RWPE2 (cell line): ENCODE measurements around the gene CASKIN2.

ENCODE experiments used
- ATAC-seq: fragments of 200-7000 bp; cut with Tn5 transposase; 3 replicates; pipeline ENCODE4 v1.9.1; 2021; ENCODE audit warnings: low read depth
- DNase-seq: peaks from one replicate; pipeline ENCODE4 v3.0.0-alpha.2; 2020; ENCODE audit warnings: low spot score
- H3K27ac ChIP-seq: fragments of 450-650 bp; 2 replicates; pipeline ENCODE4 v1.5.1; 2017; ENCODE audit warnings: mild to moderate bottlenecking; ENCODE audit not compliant: poor library complexity, severe bottlenecking
- H3K27me3 ChIP-seq: fragments of 250-450 bp; sonication (Bioruptor Pico); 2 replicates; pipeline ENCODE4 v1.5.1; 2021; ENCODE audit warnings: mild to moderate bottlenecking, moderate library complexity; ENCODE audit not compliant: insufficient read depth, poor library complexity, severe bottlenecking
- H3K36me3 ChIP-seq: fragments of 250-450 bp; sonication (Bioruptor Pico); 2 replicates; pipeline ENCODE4 v1.5.1; 2020; ENCODE audit warnings: low read depth, mild to moderate bottlenecking, moderate library complexity
- H3K4me1 ChIP-seq: fragments of 250-450 bp; sonication (Bioruptor Pico); 2 replicates; pipeline ENCODE4 v1.5.1; 2021; ENCODE audit warnings: mild to moderate bottlenecking, moderate library complexity; ENCODE audit not compliant: insufficient read depth, poor library complexity, severe bottlenecking
- H3K4me3 ChIP-seq: fragments of 250-450 bp; sonication (Bioruptor Pico); 2 replicates; pipeline ENCODE4 v1.5.1; 2021; ENCODE audit warnings: mild to moderate bottlenecking, moderate library complexity; ENCODE audit not compliant: severe bottlenecking
- H3K9me3 ChIP-seq: fragments of 250-450 bp; sonication (Bioruptor Pico); 2 replicates; pipeline ENCODE4 v1.5.1; 2021; ENCODE audit warnings: mild to moderate bottlenecking, moderate library complexity; ENCODE audit not compliant: severe bottlenecking
- TF ChIP-seq, protein P1 (sequence below): fragments of 450-650 bp; IDR thresholded peaks from one replicate; pipeline ENCODE4 v1.5.1; 2017; ENCODE audit warnings: mild to moderate bottlenecking, moderate library complexity; ENCODE audit not compliant: poor library complexity, severe bottlenecking

CASKIN2 gene

GRCh38 chr17:75551266-75551665, 35.9 kb upstream of the CASKIN2 start:
- TF ChIP-seq, protein P1, sequence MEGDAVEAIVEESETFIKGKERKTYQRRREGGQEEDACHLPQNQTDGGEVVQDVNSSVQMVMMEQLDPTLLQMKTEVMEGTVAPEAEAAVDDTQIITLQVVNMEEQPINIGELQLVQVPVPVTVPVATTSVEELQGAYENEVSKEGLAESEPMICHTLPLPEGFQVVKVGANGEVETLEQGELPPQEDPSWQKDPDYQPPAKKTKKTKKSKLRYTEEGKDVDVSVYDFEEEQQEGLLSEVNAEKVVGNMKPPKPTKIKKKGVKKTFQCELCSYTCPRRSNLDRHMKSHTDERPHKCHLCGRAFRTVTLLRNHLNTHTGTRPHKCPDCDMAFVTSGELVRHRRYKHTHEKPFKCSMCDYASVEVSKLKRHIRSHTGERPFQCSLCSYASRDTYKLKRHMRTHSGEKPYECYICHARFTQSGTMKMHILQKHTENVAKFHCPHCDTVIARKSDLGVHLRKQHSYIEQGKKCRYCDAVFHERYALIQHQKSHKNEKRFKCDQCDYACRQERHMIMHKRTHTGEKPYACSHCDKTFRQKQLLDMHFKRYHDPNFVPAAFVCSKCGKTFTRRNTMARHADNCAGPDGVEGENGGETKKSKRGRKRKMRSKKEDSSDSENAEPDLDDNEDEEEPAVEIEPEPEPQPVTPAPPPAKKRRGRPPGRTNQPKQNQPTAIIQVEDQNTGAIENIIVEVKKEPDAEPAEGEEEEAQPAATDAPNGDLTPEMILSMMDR, result no peak
- no peak overlapping the region for H3K4me3 ChIP-seq
- no peaks in the 10 kb centered on the region for H3K9me3 ChIP-seq
- no peak overlapping the region for H3K27ac ChIP-seq
- H3K36me3 ChIP-seq, result no peaks in the 10 kb centered on the region
- no peak for ATAC-seq
- H3K27me3 ChIP-seq, result no peaks in the 10 kb centered on the region
- DNase-seq, result no peak
- H3K4me1 ChIP-seq, result peaks cover 15% of the 10 kb centered on the region

DNA sequence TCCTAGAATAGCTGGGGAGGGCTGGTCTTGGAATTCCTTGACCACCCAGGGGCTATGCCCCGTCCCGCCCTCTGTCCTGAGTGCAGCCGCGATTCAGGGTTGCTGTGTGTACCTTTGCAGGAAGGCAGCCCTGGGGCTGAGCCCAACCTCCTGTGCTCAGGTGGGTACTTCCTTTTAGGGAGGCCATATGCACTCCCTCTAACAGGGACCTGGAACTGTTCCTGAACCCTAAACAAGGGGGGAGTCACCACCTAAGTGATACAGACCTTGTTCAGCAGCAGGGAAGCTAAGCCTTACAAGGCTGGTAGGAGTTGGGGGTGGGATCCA, 34.8 kb upstream of the CASKIN2 start:
- no peak for DNase-seq
- no peak overlapping the region for H3K4me3 ChIP-seq
- ATAC-seq, result peak; percentile 21
- H3K36me3 ChIP-seq, result no peaks in the 10 kb centered on the region
- no peaks in the 10 kb centered on the region for H3K9me3 ChIP-seq
- peak overlapping the region; percentile 64 for H3K27ac ChIP-seq
- no peaks in the 10 kb centered on the region for H3K27me3 ChIP-seq
- TF ChIP-seq, protein P1, result no peak
- peaks cover 15% of the 10 kb centered on the region for H3K4me1 ChIP-seq

GRCh38 chr17:75549246-75550138, 34.2 kb upstream of the CASKIN2 start:
- Histone ChIP-seq H3K9me3 (no peaks in the 10 kb centered on the region), H3K36me3 (no peaks in the 10 kb centered on the region), H3K4me1 (peaks cover 15% of the 10 kb centered on the region), H3K4me3 (no peak overlapping the region), H3K27ac (peak overlapping the region; percentile 64), H3K27me3 (no peaks in the 10 kb centered on the region)
- DNase-seq, result peak; percentile 75
- ATAC-seq, result peak; percentile 86
- TF ChIP-seq, protein P1, result no peak

- no peaks in the 10 kb centered on the region for H3K36me3 ChIP-seq
- peak overlapping the region; percentile 64 for H3K27ac ChIP-seq
- H3K4me1 ChIP-seq, result peaks cover 15% of the 10 kb centered on the region
- TF ChIP-seq, protein P1, result no peak
- DNase-seq, result no peak
- no peak for ATAC-seq
- H3K4me3 ChIP-seq, result no peak overlapping the region
- no peaks in the 10 kb centered on the region for H3K27me3 ChIP-seq
- no peaks in the 10 kb centered on the region for H3K9me3 ChIP-seq
These were observed 33.5 kb upstream of the CASKIN2 start for GRCh38 chr17:75548813-75549212.

GRCh38 chr17:75547091-75547490, 31.8 kb upstream of the CASKIN2 start:
- Histone ChIP-seq H3K27me3 (no peaks in the 10 kb centered on the region), H3K4me1 (peaks cover 15% of the 10 kb centered on the region), H3K36me3 (no peaks in the 10 kb centered on the region), H3K27ac (no peak overlapping the region), H3K9me3 (no peaks in the 10 kb centered on the region), H3K4me3 (no peak overlapping the region)
- no peak for DNase-seq
- ATAC-seq, result no peak
- TF ChIP-seq, protein P1, result no peak
